ENCODE measurements around the gene DNAJB1.

DNA sequence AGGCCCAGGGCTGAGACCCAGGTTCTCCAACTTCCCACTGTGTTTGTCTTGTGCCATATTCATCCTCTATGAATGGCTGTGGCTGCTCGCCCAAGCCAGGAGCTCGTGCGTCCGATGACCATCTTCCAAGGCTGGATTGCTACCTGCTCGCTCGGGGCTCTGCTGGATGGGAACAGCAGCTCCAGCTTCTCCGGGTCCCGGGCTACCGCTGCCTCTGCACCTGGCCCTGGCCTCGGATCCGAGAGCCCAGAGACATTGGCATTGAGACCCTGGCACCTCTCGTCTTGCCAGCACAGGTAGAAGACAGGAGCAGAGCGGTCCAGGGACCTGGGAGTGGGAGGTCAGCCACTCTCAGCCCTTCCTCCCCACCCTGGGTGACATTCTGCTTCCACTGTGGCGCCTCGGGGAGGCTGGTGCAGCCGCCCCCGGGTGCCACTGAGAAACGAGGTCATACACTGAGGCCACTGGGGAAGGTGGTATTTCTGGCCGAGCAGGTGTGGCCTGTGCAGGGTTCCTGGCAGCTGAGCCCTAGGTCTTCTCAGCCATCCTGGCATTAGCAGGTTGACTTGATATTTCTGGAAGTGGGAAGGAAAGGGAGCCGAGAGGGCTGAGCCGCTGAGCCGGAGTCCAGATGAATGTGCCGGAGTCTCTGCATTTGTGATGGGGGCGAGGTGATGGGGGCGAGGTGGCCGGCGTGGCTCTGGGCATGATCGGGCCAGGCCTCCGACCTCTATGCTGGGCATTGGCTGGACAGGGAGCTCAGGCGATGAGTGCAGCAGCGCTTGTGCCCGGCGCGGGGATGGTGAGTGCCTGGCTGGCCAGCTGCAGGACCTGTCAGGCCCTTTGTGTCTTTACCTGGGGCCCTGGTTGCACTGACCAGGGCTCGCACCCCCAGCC is 35.1 kb upstream of the DNAJB1 start:
- no peak for TF ChIP-seq EZH2phosphoT487 (IDR thresholded peaks at IDR 0.05; ENCODE audit: borderline replicate concordance)
- TF ChIP-seq, protein P1, sequence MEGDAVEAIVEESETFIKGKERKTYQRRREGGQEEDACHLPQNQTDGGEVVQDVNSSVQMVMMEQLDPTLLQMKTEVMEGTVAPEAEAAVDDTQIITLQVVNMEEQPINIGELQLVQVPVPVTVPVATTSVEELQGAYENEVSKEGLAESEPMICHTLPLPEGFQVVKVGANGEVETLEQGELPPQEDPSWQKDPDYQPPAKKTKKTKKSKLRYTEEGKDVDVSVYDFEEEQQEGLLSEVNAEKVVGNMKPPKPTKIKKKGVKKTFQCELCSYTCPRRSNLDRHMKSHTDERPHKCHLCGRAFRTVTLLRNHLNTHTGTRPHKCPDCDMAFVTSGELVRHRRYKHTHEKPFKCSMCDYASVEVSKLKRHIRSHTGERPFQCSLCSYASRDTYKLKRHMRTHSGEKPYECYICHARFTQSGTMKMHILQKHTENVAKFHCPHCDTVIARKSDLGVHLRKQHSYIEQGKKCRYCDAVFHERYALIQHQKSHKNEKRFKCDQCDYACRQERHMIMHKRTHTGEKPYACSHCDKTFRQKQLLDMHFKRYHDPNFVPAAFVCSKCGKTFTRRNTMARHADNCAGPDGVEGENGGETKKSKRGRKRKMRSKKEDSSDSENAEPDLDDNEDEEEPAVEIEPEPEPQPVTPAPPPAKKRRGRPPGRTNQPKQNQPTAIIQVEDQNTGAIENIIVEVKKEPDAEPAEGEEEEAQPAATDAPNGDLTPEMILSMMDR (conservative IDR thresholded peaks at IDR 0.05; ENCODE audit: low read length) = no peak

Measured in Loucy (cell line).